Gastrocnemius medialis (tissue), 4 donors: ENCODE results near the gene NUCB2.

Source experiments
- POLR2A ChIP-seq, 2 donors: fragments of 450-650 bp; IDR thresholded peaks; one replicate each; pipeline ENCODE4 v1.6.1; 2017; ENCODE audit warnings: antibody characterized with exemption in 2 of 2, mild to moderate bottlenecking in 2 of 2, moderate library complexity in 2 of 2
- TF ChIP-seq, protein P1 (sequence below), 5 experiments: fragments of 450-650 bp in 3 of 5; fragments of 200-600 bp in 2 of 5; sonication (generic) in 2 of 5; IDR thresholded peaks in 4 of 5; conservative IDR thresholded peaks in 1 of 5; 1 replicate in 4 of 5; 2 replicates in 1 of 5; pipeline ENCODE4 v1.5.1; 2016 to 2019; ENCODE audit warnings: antibody characterized with exemption in 5 of 5, mild to moderate bottlenecking in 3 of 5, moderate library complexity in 3 of 5

DNA sequence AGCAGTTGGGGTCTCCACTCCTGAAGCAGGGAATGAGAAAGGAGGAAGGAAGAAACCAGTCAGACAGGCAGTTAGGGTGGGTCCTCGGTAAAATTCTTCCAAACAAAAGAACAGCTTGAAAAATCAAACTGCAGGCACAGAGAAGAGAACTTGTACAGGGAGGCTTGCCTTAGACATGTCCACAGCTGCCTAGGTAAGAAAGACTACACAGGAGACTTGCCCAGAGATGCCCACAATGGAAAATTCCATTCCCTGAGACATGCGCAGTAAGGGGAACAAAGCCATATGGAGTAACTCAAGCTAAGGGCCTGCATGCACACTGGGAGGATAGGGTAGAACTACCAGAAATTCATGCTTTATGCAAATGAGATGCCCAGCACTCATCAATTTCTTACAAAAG, 102.1 kb downstream of the NUCB2 start:
- TF ChIP-seq, protein P1, sequence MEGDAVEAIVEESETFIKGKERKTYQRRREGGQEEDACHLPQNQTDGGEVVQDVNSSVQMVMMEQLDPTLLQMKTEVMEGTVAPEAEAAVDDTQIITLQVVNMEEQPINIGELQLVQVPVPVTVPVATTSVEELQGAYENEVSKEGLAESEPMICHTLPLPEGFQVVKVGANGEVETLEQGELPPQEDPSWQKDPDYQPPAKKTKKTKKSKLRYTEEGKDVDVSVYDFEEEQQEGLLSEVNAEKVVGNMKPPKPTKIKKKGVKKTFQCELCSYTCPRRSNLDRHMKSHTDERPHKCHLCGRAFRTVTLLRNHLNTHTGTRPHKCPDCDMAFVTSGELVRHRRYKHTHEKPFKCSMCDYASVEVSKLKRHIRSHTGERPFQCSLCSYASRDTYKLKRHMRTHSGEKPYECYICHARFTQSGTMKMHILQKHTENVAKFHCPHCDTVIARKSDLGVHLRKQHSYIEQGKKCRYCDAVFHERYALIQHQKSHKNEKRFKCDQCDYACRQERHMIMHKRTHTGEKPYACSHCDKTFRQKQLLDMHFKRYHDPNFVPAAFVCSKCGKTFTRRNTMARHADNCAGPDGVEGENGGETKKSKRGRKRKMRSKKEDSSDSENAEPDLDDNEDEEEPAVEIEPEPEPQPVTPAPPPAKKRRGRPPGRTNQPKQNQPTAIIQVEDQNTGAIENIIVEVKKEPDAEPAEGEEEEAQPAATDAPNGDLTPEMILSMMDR (IDR thresholded peaks at IDR 0.05 in 4 of 5, conservative IDR thresholded peaks at IDR 0.05 in 1 of 5): no peak
- no peak for TF ChIP-seq POLR2A (IDR thresholded peaks at IDR 0.05)
